C4-2B (cell line): ENCODE measurements around the gene ABT1.

Experiments
- ZFX ChIP-seq: fragments of 450-650 bp; IDR thresholded peaks from 2 replicates; pipeline ENCODE4 v1.6.1; 2017
- TF ChIP-seq, protein P1 (sequence below): fragments of 450-650 bp; conservative IDR thresholded peaks from 2 replicates; pipeline ENCODE4 v1.5.1; 2017; ENCODE audit warnings: mild to moderate bottlenecking

DNA sequence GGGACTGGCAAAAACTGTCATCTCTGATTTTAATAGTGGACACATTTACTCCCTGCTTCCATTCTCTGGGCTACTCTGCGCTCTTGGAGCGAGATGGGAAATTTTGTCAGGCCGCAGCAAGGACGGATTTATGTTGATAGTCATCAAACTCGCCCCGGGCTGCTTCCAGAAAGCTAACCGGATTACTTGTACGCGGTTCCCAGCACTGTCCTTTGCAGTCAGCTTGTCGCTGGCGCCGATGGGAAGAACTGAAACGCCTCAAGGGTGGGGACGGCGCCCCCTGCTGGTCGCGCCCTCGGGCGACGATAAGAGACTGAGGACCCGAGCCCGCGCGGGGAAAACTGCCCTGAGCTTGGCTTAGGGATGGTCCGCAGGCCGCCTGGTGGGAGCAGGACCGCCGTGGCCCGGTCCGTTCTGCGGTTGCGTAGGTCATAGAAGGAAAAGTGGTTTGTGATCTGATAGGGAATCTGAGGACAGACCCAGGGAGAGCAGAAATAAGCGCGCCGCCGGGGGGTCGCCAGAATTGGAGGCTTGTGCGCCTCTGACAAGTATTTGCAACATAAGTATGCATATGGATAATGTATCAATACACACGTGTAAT is 984 bp upstream of the ABT1 start:
- TF ChIP-seq, protein P1, sequence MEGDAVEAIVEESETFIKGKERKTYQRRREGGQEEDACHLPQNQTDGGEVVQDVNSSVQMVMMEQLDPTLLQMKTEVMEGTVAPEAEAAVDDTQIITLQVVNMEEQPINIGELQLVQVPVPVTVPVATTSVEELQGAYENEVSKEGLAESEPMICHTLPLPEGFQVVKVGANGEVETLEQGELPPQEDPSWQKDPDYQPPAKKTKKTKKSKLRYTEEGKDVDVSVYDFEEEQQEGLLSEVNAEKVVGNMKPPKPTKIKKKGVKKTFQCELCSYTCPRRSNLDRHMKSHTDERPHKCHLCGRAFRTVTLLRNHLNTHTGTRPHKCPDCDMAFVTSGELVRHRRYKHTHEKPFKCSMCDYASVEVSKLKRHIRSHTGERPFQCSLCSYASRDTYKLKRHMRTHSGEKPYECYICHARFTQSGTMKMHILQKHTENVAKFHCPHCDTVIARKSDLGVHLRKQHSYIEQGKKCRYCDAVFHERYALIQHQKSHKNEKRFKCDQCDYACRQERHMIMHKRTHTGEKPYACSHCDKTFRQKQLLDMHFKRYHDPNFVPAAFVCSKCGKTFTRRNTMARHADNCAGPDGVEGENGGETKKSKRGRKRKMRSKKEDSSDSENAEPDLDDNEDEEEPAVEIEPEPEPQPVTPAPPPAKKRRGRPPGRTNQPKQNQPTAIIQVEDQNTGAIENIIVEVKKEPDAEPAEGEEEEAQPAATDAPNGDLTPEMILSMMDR: peak; percentile 98
- TF ChIP-seq ZFX: no peak
